Measurements from ENCODE around the gene PDLIM5. TPM values are rescaled to one million over a fixed set of nuclear protein-coding genes. Genes with fewer than 3 reads are reported as not detected.

PDLIM5 gene
- total RNA-seq, 1 donor from 2014 or later: 71.0 TPM

- Mint-ChIP-seq H3K27ac (ENCODE audit: unreplicated experiment) (no peak overlapping the region), H3K4me1 (no peaks in the 10 kb centered on the region)
- TF ChIP-seq, protein P1, sequence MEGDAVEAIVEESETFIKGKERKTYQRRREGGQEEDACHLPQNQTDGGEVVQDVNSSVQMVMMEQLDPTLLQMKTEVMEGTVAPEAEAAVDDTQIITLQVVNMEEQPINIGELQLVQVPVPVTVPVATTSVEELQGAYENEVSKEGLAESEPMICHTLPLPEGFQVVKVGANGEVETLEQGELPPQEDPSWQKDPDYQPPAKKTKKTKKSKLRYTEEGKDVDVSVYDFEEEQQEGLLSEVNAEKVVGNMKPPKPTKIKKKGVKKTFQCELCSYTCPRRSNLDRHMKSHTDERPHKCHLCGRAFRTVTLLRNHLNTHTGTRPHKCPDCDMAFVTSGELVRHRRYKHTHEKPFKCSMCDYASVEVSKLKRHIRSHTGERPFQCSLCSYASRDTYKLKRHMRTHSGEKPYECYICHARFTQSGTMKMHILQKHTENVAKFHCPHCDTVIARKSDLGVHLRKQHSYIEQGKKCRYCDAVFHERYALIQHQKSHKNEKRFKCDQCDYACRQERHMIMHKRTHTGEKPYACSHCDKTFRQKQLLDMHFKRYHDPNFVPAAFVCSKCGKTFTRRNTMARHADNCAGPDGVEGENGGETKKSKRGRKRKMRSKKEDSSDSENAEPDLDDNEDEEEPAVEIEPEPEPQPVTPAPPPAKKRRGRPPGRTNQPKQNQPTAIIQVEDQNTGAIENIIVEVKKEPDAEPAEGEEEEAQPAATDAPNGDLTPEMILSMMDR (conservative IDR thresholded peaks at IDR 0.05): no peak
These were observed 34.6 kb downstream of the PDLIM5 start for GRCh38 chr4:94486372-94486801.

DNA sequence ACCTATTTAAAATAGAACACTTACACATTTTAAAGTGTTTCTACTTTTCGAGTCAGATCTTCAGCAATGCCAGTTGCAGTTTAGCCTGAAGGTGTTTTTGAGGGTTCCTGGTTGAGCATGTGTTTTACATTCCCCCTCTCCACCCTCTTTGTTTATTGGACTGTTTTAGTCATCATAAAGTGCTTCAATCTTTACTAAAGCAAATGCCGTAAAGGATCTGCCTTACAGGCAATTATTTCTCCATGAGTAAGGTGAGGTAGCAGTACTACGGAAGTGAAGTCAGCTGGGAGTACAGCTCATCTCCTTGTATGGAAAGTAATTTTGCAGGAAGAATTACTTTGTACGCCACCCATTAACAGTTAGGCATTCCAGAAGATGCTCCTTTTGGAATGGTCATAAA, 36.9 kb downstream of the PDLIM5 start:
- no peak for DNase-seq (ENCODE audit: low read depth, low spot score)
- H3K4me3 Mint-ChIP-seq: no peak overlapping the region
- H3K4me1 Mint-ChIP-seq: no peaks in the 10 kb centered on the region
- H3K9me3 Mint-ChIP-seq: no peaks in the 10 kb centered on the region
- H3K27me3 Mint-ChIP-seq (ENCODE audit: low read depth): no peaks in the 10 kb centered on the region
- peaks cover under 1% of the 10 kb centered on the region for H3K36me3 Mint-ChIP-seq (ENCODE audit: low read depth)
- H3K27ac Mint-ChIP-seq (ENCODE audit: unreplicated experiment): no peak overlapping the region
- TF ChIP-seq, protein P1 (conservative IDR thresholded peaks at IDR 0.05): no peak

More at GRCh38 chr4:94486372-94486801, 34.6 kb downstream of the PDLIM5 start:
- H3K9me3 Mint-ChIP-seq: no peaks in the 10 kb centered on the region
- no peaks in the 10 kb centered on the region for H3K27me3 Mint-ChIP-seq (ENCODE audit: low read depth)
- no peaks in the 10 kb centered on the region for H3K36me3 Mint-ChIP-seq (ENCODE audit: low read depth)
- H3K4me3 Mint-ChIP-seq: no peak overlapping the region
- DNase-seq (ENCODE audit: low read depth, low spot score): no peak

DNA sequence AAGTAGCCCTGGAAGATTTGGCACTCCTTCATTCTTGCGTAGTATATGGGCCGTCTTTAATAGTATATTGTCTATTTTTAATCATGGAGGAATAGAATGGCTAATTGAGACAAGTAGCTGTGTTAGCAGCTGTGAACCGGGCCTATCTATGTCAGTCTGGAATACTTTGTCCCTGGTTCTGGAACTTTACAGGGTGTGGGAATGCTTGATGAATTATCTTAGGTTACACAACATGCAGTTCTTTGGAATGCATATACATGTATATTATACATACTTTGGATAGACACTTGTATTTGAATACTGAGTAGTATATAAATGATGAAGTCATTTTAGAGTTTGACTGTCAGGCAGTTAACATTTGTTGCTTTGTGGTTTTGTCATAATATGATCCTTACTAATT, 37.4 kb downstream of the PDLIM5 start:
- no peaks in the 10 kb centered on the region for H3K4me1 Mint-ChIP-seq
- no peak overlapping the region for H3K27ac Mint-ChIP-seq (ENCODE audit: unreplicated experiment)
- DNase-seq (ENCODE audit: low read depth, low spot score): no peak
- H3K27me3 Mint-ChIP-seq (ENCODE audit: low read depth): no peaks in the 10 kb centered on the region
- peaks cover 4% of the 10 kb centered on the region for H3K36me3 Mint-ChIP-seq (ENCODE audit: low read depth)
- no peak overlapping the region for H3K4me3 Mint-ChIP-seq
- TF ChIP-seq, protein P1 (conservative IDR thresholded peaks at IDR 0.05): no peak
- H3K9me3 Mint-ChIP-seq: no peaks in the 10 kb centered on the region

- TF ChIP-seq, protein P1 (conservative IDR thresholded peaks at IDR 0.05): no peak
- Mint-ChIP-seq H3K27me3 (ENCODE audit: low read depth) (no peaks in the 10 kb centered on the region), H3K27ac (ENCODE audit: unreplicated experiment) (no peak overlapping the region), H3K4me1 (no peaks in the 10 kb centered on the region), H3K36me3 (ENCODE audit: low read depth) (peaks cover 4% of the 10 kb centered on the region), H3K4me3 (no peak overlapping the region), H3K9me3 (no peaks in the 10 kb centered on the region)
- DNase-seq (ENCODE audit: low read depth, low spot score): no peak
These were observed 38.7 kb downstream of the PDLIM5 start for GRCh38 chr4:94490437-94490836.

DNA sequence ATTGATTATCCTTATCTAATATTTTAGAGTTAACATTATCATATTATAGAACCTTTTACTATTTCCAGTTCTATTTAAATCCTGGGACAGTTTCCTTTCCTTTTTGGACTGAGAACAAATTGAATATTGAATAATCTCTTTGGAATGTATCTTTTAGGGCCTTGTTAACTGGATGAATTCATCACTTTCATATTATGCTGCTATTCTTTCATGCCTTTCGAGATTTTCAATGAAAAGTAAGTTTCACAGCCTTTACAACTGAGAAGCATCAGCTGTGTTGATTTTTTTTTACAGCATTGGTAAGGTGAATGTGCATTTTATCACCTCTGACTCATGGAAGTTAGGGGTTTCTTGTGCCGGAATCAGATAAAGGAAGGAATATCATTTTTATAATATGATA, 39.6 kb downstream of the PDLIM5 start:
- Mint-ChIP-seq H3K9me3 (no peaks in the 10 kb centered on the region), H3K4me1 (no peaks in the 10 kb centered on the region), H3K36me3 (ENCODE audit: low read depth) (peaks cover 4% of the 10 kb centered on the region), H3K27me3 (ENCODE audit: low read depth) (no peaks in the 10 kb centered on the region), H3K4me3 (no peak overlapping the region), H3K27ac (ENCODE audit: unreplicated experiment) (no peak overlapping the region)
- no peak for DNase-seq (ENCODE audit: low read depth, low spot score)
- TF ChIP-seq, protein P1 (conservative IDR thresholded peaks at IDR 0.05): no peak

GRCh38 chr4:94495408-94495807, 43.7 kb downstream of the PDLIM5 start:
- no peaks in the 10 kb centered on the region for H3K4me1 Mint-ChIP-seq
- no peaks in the 10 kb centered on the region for H3K27me3 Mint-ChIP-seq (ENCODE audit: low read depth)
- peaks cover 10% of the 10 kb centered on the region for H3K36me3 Mint-ChIP-seq (ENCODE audit: low read depth)
- no peaks in the 10 kb centered on the region for H3K9me3 Mint-ChIP-seq
- DNase-seq (ENCODE audit: low read depth, low spot score): no peak
- no peak overlapping the region for H3K27ac Mint-ChIP-seq (ENCODE audit: unreplicated experiment)
- no peak overlapping the region for H3K4me3 Mint-ChIP-seq
- TF ChIP-seq, protein P1 (conservative IDR thresholded peaks at IDR 0.05): no peak

All from neural crest cell (in vitro differentiated cells).